GM12875 (cell line): ENCODE results near the gene CYB5D1.
"Not testable (repeated sequence)": the region's sequence is repeated elsewhere in the genome, so short reads cannot be mapped to it uniquely, and the experiment has no call there.

Experiments used
- H3K4me3 ChIP-seq: one replicate; pipeline ENCODE4 v1.5.1; 2011; ENCODE audit warnings: low read depth, low read length, control low read depth
- CTCF ChIP-seq: IDR thresholded peaks from 2 replicates; pipeline ENCODE4 v1.5.1; 2011; ENCODE audit warnings: low read depth, mild to moderate bottlenecking, control low read depth, inconsistent platforms, low read length, moderate library complexity, borderline replicate concordance; ENCODE audit not compliant: insufficient read depth

CYB5D1 gene

GRCh38 chr17:7857713-7858521, at the start of gene CYB5D1:
TSS of gene CYB5D1 (plus strand) at chr17:7858003. CDS start at chr17:7858135, 132 bp downstream.
- H3K4me3 ChIP-seq, result peak within 1 kb of the TSS; percentile 92
- TF ChIP-seq CTCF, result no peak

GRCh38 chr17:7809086-7809790, 48.6 kb upstream of the CYB5D1 start:
- no peak overlapping the region for H3K4me3 ChIP-seq
- no peak for TF ChIP-seq CTCF

- H3K4me3 ChIP-seq, result not testable (repeated sequence)
Observed at GRCh38 chr17:7809791-7810343, 47.9 kb upstream of the CYB5D1 start.

- TF ChIP-seq CTCF, result no peak
- no peak overlapping the region for H3K4me3 ChIP-seq
Observed at GRCh38 chr17:7811251-7811650, 46.6 kb upstream of the CYB5D1 start.

GRCh38 chr17:7814969-7815368, 42.8 kb upstream of the CYB5D1 start:
- no peak overlapping the region for H3K4me3 ChIP-seq
- TF ChIP-seq CTCF, result no peak

GRCh38 chr17:7816926-7817642, 40.7 kb upstream of the CYB5D1 start:
- H3K4me3 ChIP-seq, result no peak overlapping the region
- no peak for TF ChIP-seq CTCF

- H3K4me3 ChIP-seq, result no peak overlapping the region
- no peak for TF ChIP-seq CTCF
Observed at GRCh38 chr17:7817643-7817964, 40.2 kb upstream of the CYB5D1 start.
